Hypothalamus (tissue), 51 donors: ENCODE measurements around the gene PLCB4.
"Not testable (repeated sequence)": the region's sequence is repeated elsewhere in the genome, so short reads cannot be mapped to it uniquely, and the experiment has no call there.

Source experiments
- DNase-seq, 51 donors: peaks; one replicate each; lab custom pipeline; 2025; lab: John Stamatoyannopoulos, UW

The PLCB4 gene

GRCh38 chr20:9140162-9140760, 71.4 kb downstream of the PLCB4 start:
- no peak for DNase-seq

DNA sequence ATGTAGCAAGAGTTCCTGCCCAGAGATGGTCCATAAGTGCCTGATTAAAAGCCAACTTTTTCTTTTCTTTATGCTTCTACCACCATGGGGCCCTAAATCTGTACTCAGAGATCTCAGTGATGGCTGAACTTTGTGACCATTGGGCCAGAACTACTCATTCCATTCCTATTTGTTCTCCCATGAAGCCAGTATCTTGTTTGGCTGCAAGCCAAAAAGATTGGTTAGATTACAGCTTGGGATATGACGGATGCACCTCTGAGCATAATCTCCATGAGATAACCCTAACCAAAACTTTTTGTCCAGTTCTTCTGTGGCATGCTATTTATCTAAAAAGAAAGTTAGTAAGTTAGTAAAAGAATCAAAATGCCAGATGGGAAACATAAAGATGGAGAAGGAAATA, 72.2 kb downstream of the PLCB4 start:
- no peak for DNase-seq

- no peak for DNase-seq
Measured at GRCh38 chr20:9141921-9142320, 73.0 kb downstream of the PLCB4 start.

DNA sequence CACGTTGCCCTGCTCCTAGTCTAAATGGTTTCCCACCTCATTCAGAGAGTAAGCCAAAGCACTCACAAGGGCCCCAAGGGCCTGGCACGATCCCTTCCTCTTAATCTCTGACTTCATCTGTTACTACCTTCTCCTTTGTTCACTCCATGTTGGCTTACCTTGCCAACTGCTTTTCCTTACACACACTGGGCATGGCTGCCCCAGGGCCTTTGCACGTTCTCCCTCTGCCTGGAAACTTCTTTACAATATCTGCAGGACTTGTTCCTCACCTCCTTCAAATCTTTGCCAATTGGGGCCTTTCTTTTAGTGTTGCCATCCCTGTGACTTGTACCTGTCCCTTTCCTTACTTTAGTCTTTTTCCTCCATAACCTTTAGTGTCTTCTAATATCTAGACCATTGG, 73.9 kb downstream of the PLCB4 start:
- DNase-seq: no peak

GRCh38 chr20:9143926-9144325, 75.0 kb downstream of the PLCB4 start:
- DNase-seq: no peak

GRCh38 chr20:9144643-9145042, 75.8 kb downstream of the PLCB4 start:
- DNase-seq: no peak

- no peak for DNase-seq
Measured at GRCh38 chr20:9145142-9145541, 76.3 kb downstream of the PLCB4 start.

DNA sequence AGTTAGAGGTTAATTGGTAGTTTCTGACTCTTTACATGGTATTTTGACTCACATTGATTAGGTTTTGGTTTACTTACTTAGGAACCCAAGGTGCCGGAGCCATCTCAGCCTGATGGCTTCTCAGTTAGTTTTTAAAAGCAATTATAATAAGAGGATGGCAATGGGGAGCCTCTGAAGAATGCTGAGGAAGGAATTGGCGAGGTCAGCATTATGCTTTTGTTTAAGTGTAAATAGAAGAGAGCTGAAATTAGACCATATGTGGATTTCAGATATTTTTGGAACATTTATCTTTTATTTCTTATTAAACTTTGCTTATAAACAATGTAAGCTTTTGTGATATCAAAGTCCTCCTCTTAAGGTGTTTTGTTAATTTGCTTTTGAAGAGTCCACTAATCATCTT, 77.8 kb downstream of the PLCB4 start:
- DNase-seq: no peak

DNA sequence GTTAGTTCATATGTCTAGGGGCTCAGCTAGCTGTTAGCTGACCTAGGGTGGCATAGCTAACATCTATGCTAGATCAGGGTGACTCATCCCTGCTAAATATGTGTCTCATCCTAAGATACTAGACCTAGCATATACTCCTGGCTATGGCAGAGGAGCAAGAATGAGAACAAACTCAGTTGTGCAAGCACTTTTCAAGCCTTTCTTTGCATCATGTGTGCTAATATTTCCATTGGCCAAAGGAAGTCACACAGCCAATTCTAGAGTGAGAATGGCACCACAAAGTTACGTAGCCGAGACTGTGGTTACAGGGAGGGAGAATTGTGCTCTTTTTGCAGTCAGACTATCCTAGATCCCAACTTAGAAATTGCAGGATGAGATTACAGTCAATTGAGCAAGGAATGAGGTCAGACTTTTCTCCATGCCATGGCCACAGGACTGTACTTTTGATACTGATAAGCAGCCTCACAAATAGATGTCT, 78.7 kb downstream of the PLCB4 start:
- DNase-seq: no peak

GRCh38 chr20:9148291-9148690, 79.4 kb downstream of the PLCB4 start:
- DNase-seq: no peak

DNA sequence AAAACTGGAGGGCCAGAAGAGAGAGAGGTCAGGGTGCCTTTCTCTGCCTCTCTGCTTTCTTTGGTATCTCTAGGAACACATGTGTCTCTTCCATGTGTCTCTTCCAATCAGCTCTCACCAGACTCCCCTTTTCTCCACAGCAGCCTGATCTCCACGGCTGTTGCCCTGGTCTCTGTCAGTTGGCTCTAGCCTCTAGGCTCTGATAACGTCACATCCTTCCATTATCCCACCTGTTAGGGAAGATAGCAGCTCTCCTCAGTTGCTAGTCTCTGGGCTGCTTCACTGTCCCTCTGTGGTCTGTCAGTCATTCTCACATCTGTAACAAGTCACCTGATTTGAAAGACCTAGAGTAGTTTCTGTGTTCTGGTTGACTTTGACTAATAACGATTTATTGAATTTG, 80.2 kb downstream of the PLCB4 start:
- DNase-seq: no peak

DNA sequence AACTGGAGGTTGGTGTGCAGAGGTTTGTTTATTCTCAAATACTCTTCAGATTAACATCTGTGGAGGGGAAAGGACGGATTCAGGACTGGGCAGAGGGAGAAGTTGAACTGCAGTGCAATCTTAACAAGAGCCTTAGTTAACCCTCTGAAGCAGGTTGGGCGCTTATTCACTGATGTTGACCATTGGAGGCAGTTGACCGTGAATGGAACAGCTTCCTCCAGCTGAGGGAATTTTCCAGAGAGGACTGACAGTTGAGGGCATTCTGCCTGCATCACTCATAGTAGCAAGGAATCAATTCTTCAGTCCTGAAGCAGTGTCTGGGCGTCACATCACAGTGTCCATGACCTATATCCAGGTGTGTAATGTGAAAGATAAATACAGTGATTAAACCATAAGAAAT, 80.9 kb downstream of the PLCB4 start:
- no peak for DNase-seq

DNA sequence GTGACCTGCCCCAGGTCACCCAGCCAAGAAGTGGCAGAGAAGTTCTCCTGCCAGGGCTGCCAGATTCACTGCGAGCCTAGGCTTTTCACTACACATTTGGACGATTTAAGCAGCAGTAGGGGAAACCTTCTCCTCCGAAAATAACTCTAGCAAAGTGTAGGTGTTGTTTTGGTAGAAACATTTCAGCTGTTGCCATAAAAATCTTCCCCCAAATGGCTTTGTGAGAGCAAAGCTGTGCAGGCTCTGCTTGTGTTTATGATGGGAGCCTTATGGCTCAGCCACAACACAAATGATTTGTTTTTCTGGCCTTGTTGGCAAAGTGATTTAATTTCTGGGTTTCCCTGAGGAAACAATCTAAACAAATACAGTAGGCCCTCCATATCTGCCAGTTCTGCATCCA, 81.8 kb downstream of the PLCB4 start:
- no peak for DNase-seq

- DNase-seq: not testable (repeated sequence)
Measured at GRCh38 chr20:9152139-9152538, 83.3 kb downstream of the PLCB4 start.

- DNase-seq: no peak
Measured at GRCh38 chr20:9154464-9155024, 85.7 kb downstream of the PLCB4 start.

DNA sequence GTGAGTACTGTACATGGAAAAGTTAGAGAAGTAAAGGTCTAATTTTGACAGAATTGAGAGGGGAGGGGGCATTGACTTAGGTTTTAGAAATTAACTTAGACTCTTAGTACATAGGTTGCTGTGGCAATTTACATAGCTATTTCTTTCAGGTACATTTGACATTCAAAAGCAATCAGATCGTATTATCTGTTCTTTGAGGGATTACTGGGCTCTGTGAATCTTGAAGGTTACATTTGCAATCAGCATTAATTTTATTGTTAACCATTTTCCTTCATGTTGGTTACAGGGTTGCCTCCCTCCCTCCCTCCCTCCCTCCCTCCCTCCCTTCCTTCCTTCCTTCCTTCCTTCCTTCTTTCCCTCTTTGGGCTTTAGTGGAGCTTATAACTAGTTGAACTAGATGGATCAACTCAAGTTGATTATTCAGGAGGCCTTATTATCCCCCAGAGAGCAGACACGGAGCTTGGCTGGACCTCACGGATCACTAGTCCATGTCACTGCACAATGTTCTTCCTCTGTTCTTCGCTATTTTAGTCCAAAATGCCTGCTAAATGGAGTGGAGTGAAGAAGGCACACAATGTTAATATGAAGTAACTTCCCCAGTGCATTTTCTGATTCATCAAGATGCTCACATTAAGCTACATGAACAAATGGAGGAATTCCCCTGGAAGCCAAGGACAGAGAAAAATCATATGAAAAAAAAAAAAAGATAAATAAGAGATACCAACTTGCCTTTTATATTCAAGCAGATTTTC, 87.8 kb downstream of the PLCB4 start:
- no peak for DNase-seq

- no peak for DNase-seq
Measured at GRCh38 chr20:9160331-9160730, 91.4 kb downstream of the PLCB4 start.

DNA sequence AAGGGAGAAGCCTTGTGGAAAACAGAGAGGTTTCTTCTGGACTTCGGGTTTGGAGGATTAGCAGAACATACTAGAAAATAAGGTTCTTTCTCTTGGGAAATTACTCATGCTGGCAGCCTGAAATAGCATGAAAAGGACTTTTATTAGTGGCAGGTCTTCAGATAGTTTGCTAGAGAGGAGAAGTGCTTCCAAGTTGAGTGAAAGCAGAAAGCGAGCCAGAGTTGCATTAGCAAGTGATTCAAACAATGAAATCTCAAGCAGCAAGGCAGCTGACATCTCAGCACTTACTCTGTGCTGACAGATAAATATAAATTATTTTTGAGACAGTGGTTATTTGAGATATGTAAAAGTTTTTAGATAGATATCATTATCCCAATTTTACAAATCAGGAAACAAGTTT, 91.9 kb downstream of the PLCB4 start:
- DNase-seq: peak in 2 of 51 donors; percentile 3 to 34

DNA sequence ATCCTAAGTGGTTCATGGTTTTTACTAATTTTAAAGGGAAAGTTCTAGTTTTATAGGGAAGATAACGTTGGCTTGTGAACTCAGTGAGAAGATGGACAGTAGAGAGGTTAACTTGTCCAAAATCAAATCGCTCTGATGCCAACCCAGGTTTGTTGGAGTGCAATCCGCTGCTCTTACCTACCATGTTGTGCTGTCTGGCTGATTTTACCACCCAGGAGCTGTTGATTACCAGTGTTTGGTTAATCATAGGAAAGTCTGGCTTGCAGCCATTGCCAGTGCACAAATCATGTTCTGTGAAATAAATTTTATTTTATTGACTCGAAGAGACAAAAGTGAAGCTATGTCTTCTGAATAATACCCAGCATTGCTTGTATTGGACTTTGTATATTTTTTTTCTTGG, 92.4 kb downstream of the PLCB4 start:
- no peak for DNase-seq

GRCh38 chr20:9163251-9163650, 94.4 kb downstream of the PLCB4 start:
- DNase-seq: no peak

DNA sequence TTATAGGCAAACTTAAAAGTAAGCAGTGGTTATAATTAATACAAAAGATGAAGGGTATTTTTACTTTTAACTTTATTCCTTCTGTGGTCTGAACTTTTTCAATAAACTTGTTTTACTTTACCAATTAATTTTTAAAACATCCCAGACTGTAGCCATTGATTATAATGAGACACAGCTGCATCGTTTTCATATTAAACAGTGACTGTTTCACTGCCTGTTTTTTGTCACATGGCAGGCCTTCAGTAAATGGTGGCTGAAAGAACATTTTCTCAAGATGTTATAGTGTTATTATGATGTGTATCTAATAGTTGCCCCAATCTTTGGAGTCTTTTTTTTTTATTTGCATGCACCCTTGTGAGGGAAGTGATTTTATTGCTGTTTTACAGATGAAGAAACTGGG, 95.1 kb downstream of the PLCB4 start:
- no peak for DNase-seq

DNA sequence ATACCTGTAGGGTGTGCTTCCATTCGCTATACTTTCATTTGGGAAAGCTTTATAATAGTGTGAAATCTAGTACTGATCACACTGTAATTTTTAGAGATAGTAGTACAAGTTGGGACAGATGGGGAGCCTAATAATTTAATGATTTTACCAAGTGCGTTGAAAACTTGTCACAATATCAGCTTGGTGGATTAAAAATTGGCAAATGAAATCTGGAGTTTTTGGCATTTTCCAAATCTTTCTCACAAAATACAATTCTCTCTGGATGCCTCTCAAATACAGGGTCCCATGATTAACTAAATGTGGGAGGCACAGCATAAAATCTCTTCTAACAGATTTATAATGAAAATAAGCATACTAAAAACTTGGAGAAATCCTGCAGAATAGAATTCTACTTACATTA, 96.4 kb downstream of the PLCB4 start:
- DNase-seq: no peak
